K562 (cell line): ENCODE measurements around the gene P2RX2. TPM values are rescaled to one million over a fixed set of nuclear protein-coding genes. Genes with fewer than 3 reads are reported as not detected.
A peak's percentile ranks its signal among the peaks of the same experiment; 100 is the strongest.

Experiments used
- ATAC-seq: fragments of 200-7000 bp; cut with Tn5 transposase; 3 replicates; pipeline ENCODE4 v1.9.1; 2020; ENCODE audit warnings: moderate library complexity
- BruUV-seq: library from RNA; stranded (reverse); fragments of 400-500 nt; replicated peaks from 2 replicates; lab custom pipeline; 2021; lab: Mats Ljungman, UMichigan
- CTCF ChIA-PET: fragments of 300-600 bp; formaldehyde crosslinking; extraction: SDS; loops from one replicate; lab custom pipeline; 2021; ENCODE audit warnings: low intra/inter-chr PET ratio; lab: Yijun Ruan, JAX
- POLR2A ChIA-PET: fragments of 300-600, 350-650 bp; sonication (Branson Sonifier 250); formaldehyde crosslinking; extraction: SDS; loops from one replicate; lab custom pipeline; 2021; ENCODE audit warnings: antibody characterized with exemption, inconsistent platforms; lab: Yijun Ruan, JAX
- DNase-seq, 4 experiments: peaks; one replicate each; pipeline versions ENCODE4 v3.0.0 to v3.0.0-alpha.2; 2011 to 2018; ENCODE audit warnings: low spot score in 3 of 4, mixed read lengths in 3 of 4; ENCODE audit errors: extremely low read depth in 1 of 4
- FAIRE-seq: peaks from 2 replicates; lab custom pipeline; 2011; peaks lifted over from hg19 to GRCh38; lab: Jason Lieb, UNC
- H2AFZ ChIP-seq: 2 replicates; pipeline ENCODE4 v1.6.0; 2011; ENCODE audit warnings: low read depth, low read length, control low read depth, inconsistent platforms
- H3K27ac ChIP-seq: fragments of 200-600 bp; 3 replicates; pipeline ENCODE4 v1.8.0; 2011; ENCODE audit warnings: low read depth, mild to moderate bottlenecking, control low read depth, inconsistent platforms, low read length, moderate library complexity, mixed read lengths; ENCODE audit errors: extremely low read depth
- H3K27me3 ChIP-seq, 2 experiments: fragments of 300-600 bp in 1 of 2; 2 replicates in 1 of 2; 3 replicates in 1 of 2; pipeline versions ENCODE4 v1.6.0 to v1.8.0; 2011; ENCODE audit warnings: inconsistent platforms in 2 of 2, low read length in 2 of 2, mild to moderate bottlenecking in 1 of 2, mixed read lengths in 1 of 2, moderate library complexity in 1 of 2; ENCODE audit not compliant: control insufficient read depth in 2 of 2, insufficient read depth in 2 of 2
- H3K36me3 ChIP-seq: fragments of 300-600 bp; 3 replicates; pipeline ENCODE4 v1.8.0; 2011; ENCODE audit warnings: mild to moderate bottlenecking, low read length, inconsistent platforms; ENCODE audit not compliant: control insufficient read depth, insufficient read depth
- H3K4me1 ChIP-seq, 2 experiments: fragments of 200-600 bp in 1 of 2; replicated peaks in 1 of 2; 2 replicates in 1 of 2; 3 replicates in 1 of 2; pipeline versions ENCODE4 v1.5.1 to v1.8.0; 2011; ENCODE audit warnings: inconsistent platforms in 2 of 2, low read length in 2 of 2, mild to moderate bottlenecking in 1 of 2, mixed read lengths in 1 of 2, moderate library complexity in 1 of 2; ENCODE audit not compliant: control insufficient read depth in 2 of 2, insufficient read depth in 2 of 2
- H3K4me2 ChIP-seq: 2 replicates; pipeline ENCODE4 v1.6.1; 2011; ENCODE audit warnings: low read length, control low read depth, inconsistent platforms, mixed read lengths; ENCODE audit not compliant: insufficient read depth
- H3K4me3 ChIP-seq: fragments of 200-600 bp; sonication (generic), shearing (Covaris generic); 2 replicates; pipeline ENCODE4 v1.5.1; 2016; ENCODE audit warnings: control low read depth, inconsistent platforms
- H3K79me2 ChIP-seq: fragments of 200-600 bp; 3 replicates; pipeline ENCODE4 v1.8.0; 2011; ENCODE audit warnings: low read length, inconsistent platforms; ENCODE audit not compliant: control insufficient read depth, insufficient read depth
- H3K9ac ChIP-seq, 2 experiments: 2 replicates each; pipeline versions ENCODE4 v1.6.0 to v1.6.1; 2011; ENCODE audit warnings: low read depth in 2 of 2, low read length in 2 of 2, control low read depth in 1 of 2, inconsistent platforms in 1 of 2, mild to moderate bottlenecking in 1 of 2, mixed read lengths in 1 of 2; ENCODE audit not compliant: insufficient read depth in 1 of 2
- H3K9me1 ChIP-seq: one replicate; pipeline ENCODE4 v1.6.0; 2011; ENCODE audit warnings: inconsistent platforms, mild to moderate bottlenecking, low read length, moderate library complexity; ENCODE audit not compliant: control insufficient read depth, insufficient read depth
- H3K9me3 ChIP-seq: replicated peaks from 2 replicates; pipeline ENCODE4 v1.5.1; 2011; ENCODE audit warnings: low read depth, low read length, inconsistent platforms; ENCODE audit not compliant: control insufficient read depth, insufficient read depth
- H4K20me1 ChIP-seq: replicated peaks from 2 replicates; pipeline ENCODE4 v1.6.1; 2011; ENCODE audit warnings: low read length, inconsistent platforms, mixed read lengths; ENCODE audit not compliant: control insufficient read depth, insufficient read depth
- ASH1L ChIP-seq: fragments of 450-650 bp; IDR thresholded peaks from 2 replicates; pipeline ENCODE4 v1.6.1; 2018; ENCODE audit warnings: borderline replicate concordance, mild to moderate bottlenecking, low read depth; ENCODE audit not compliant: partially characterized antibody
- ATF7 ChIP-seq: fragments of 450-650 bp; IDR thresholded peaks from 2 replicates; pipeline ENCODE4 v1.7.1; 2014; ENCODE audit warnings: mild to moderate bottlenecking, moderate library complexity
- BHLHE40 ChIP-seq: IDR thresholded peaks from 2 replicates; pipeline ENCODE4 v1.6.1; 2011; ENCODE audit warnings: low read length, improper control_type of control experiment
- CBFB ChIP-seq: sonication (generic); formaldehyde crosslinking; IDR thresholded peaks from 2 replicates; pipeline ENCODE4 v1.4.0; 2020; ENCODE audit warnings: mild to moderate bottlenecking, missing genetic modification reagents
- CCNT2 ChIP-seq: IDR thresholded peaks from 2 replicates; pipeline ENCODE4 v1.6.1; 2011; ENCODE audit warnings: borderline replicate concordance, low read depth, mild to moderate bottlenecking, moderate library complexity, mixed read lengths, low read length; ENCODE audit not compliant: insufficient read length; ENCODE audit errors: extremely low read depth
- E2F6 ChIP-seq, 2 experiments: IDR thresholded peaks; 2 replicates each; pipeline ENCODE4 v1.6.1; 2011; ENCODE audit warnings: borderline replicate concordance in 1 of 2, control low read depth in 1 of 2, low read depth in 1 of 2, low read length in 1 of 2, mild to moderate bottlenecking in 1 of 2, mixed read lengths in 1 of 2, moderate library complexity in 1 of 2; ENCODE audit not compliant: insufficient read depth in 1 of 2, insufficient read length in 1 of 2, poor library complexity in 1 of 2, severe bottlenecking in 1 of 2; ENCODE audit errors: extremely low read depth in 1 of 2
- HDAC1 ChIP-seq, 2 experiments: fragments of 450-650 bp; IDR thresholded peaks; 2 replicates each; pipeline ENCODE4 v1.6.1; 2016 to 2017; ENCODE audit warnings: inconsistent platforms in 1 of 2, mild to moderate bottlenecking in 1 of 2, moderate library complexity in 1 of 2
- MAZ ChIP-seq, 2 experiments: fragments of 450-650 bp in 1 of 2; sonication (generic) in 1 of 2; formaldehyde crosslinking; IDR thresholded peaks in 1 of 2; conservative IDR thresholded peaks in 1 of 2; 2 replicates each; pipeline versions ENCODE4 v1.4.0 to v1.5.0; 2020; ENCODE audit warnings: mild to moderate bottlenecking in 1 of 2, missing genetic modification reagents in 1 of 2
- MYC ChIP-seq, 2 experiments: fragments of 250-450 bp in 1 of 2; sonication (Bioruptor Pico) in 1 of 2; IDR thresholded peaks; 2 replicates each; pipeline versions ENCODE4 v1.5.1 to v1.6.1; 2012 to 2021; ENCODE audit warnings: low read depth in 2 of 2, borderline replicate concordance in 1 of 2, improper control_type of control experiment in 1 of 2, low read length in 1 of 2, mild to moderate bottlenecking in 1 of 2, moderate library complexity in 1 of 2
- NBN ChIP-seq: fragments of 450-650 bp; IDR thresholded peaks from 2 replicates; pipeline ENCODE4 v1.6.1; 2016; ENCODE audit warnings: low read depth, mild to moderate bottlenecking
- NRF1 ChIP-seq, 2 experiments: fragments of 450-650 bp; IDR thresholded peaks in 1 of 2; conservative IDR thresholded peaks in 1 of 2; 2 replicates each; pipeline ENCODE4 v1.6.1; 2014; ENCODE audit warnings: mild to moderate bottlenecking in 2 of 2
- SP1 ChIP-seq: sonication (generic); formaldehyde crosslinking; IDR thresholded peaks from 2 replicates; pipeline ENCODE4 v1.8.1; 2022; ENCODE audit warnings: mild to moderate bottlenecking, missing genetic modification reagents
- TAF1 ChIP-seq: IDR thresholded peaks from 2 replicates; pipeline ENCODE4 v1.6.1; 2011; ENCODE audit warnings: mild to moderate bottlenecking, low read length, moderate library complexity; ENCODE audit not compliant: insufficient read depth, control insufficient read depth, severe bottlenecking; ENCODE audit errors: extremely low read depth
- ZNF124 ChIP-seq: sonication (generic); formaldehyde crosslinking; IDR thresholded peaks from 2 replicates; pipeline ENCODE4 v1.8.1; 2022; ENCODE audit warnings: missing genetic modification reagents
- ZNF3 ChIP-seq: fragments of 250-450 bp; sonication (Bioruptor Pico); IDR thresholded peaks from 2 replicates; pipeline ENCODE4 v1.5.0; 2021; ENCODE audit warnings: mild to moderate bottlenecking, moderate library complexity
- WGBS: fragments of 100-300 bp; shearing (Covaris generic); methylation state at CpG from one replicate; pipeline ENCODE4 v1.1.6; 2016; ENCODE audit warnings: low coverage, mixed read lengths; ENCODE audit not compliant: insufficient coverage; ENCODE audit errors: missing lambda C conversion rate; 5-methylcytosine and 5-hydroxymethylcytosine counted together
- in situ Hi-C: fragments of 300-500 bp; cut with MboI; formaldehyde crosslinking; loops from 4 replicates; pipeline ENCODE4 v1.15.0; 2018; ENCODE audit warnings: inconsistent platforms, mixed read lengths
- intact Hi-C: fragments of 100-400 bp; cut with micrococcal nuclease; formaldehyde crosslinking; loops from 2 replicates; pipeline ENCODE4 v1.14.2; 2022
- polyA plus RNA-seq, 8 experiments: library from polyadenylated mRNA; depleted of rRNA in 4 of 8; stranded (reverse) in 5 of 8; unstranded in 3 of 8; fragments of >200 nt; fragmentation: Nextera tagmentation in 2 of 8; fragmentation: Illumina TruSeq in 1 of 8; extraction: Ambion mirVana in 2 of 8; extraction: Trizol in 1 of 8; gene quantifications; 2 replicates each; pipeline versions ENCODE4 v1.2.1 to v1.2.3, GENCODE V29; 2011 to 2014; ENCODE audit warnings: inconsistent platforms in 1 of 8, missing spikeins in 1 of 8
- total RNA-seq, 7 experiments: library from RNA; depleted of rRNA in 6 of 7; stranded (reverse); fragments of >200 nt in 6 of 7; fragmentation: Illumina TruSeq in 2 of 7; extraction: Trizol in 2 of 7; gene quantifications; 2 replicates each; pipeline versions ENCODE4 v1.2.1 to v1.2.3, GENCODE V29; 2011 to 2021; ENCODE audit warnings: low replicate concordance in 1 of 7
- TF ChIP-seq, protein P1 (sequence below): fragments of 450-650 bp; IDR thresholded peaks from 2 replicates; pipeline ENCODE4 v1.6.1; 2016; ENCODE audit warnings: antibody characterized with exemption

Gene P2RX2
- total and polyA plus RNA-seq, 9 of the 15 experiments (the other 6 are each of a cell fraction or from before 2014, with no cell fraction given) = not detected

GRCh38 chr12:132600048-132601032, 18.2 kb upstream of the P2RX2 start:
- ChIA-PET CTCF (interaction anchor here (1.8 kb wide), 1 partner anchor 14 kb away, joined by 9 read pairs; no protein-coding TSS in a partner anchor), POLR2A (interaction anchor here (1.0 kb wide), 1 partner anchor 9 kb away, joined by 3 read pairs; no protein-coding TSS in a partner anchor)
- in situ Hi-C loops = loop anchor here (5.0 kb wide), 1 partner anchor 183 kb away; no protein-coding TSS in a partner anchor
- no peaks in the 10 kb centered on the region for H4K20me1 ChIP-seq
- peak overlapping the region; percentile 77 for H3K4me2 ChIP-seq
- H3K27ac ChIP-seq = no peak overlapping the region
- H3K4me1 ChIP-seq = peaks cover 7 to 67% of the 10 kb centered on the region in 2 experiments; a peak in 4 of 5 replicates
- no peaks in the 10 kb centered on the region for H3K9me1 ChIP-seq
- BruUV-seq = no TSS peak
- H3K36me3 ChIP-seq = no peaks in the 10 kb centered on the region
- H3K79me2 ChIP-seq = no peaks in the 10 kb centered on the region
- peak; percentile 96 for ATAC-seq
- peak overlapping the region; percentile 36 for H3K4me3 ChIP-seq
- H3K27me3 ChIP-seq = peaks cover 29 to 51% of the 10 kb centered on the region in 2 experiments
- 21% methylated on average over 40 of the region's 45 CpGs for WGBS
- DNase-seq = peak; percentile 73 to 83 (median 79)
- no peaks in the 10 kb centered on the region for H3K9me3 ChIP-seq
- H3K9ac ChIP-seq = peak overlapping the region; percentile 62 to 84
- intact Hi-C loops = loop anchor here (1.0 kb wide), 1 partner anchor 15 kb away; no protein-coding TSS in a partner anchor
- FAIRE-seq = peak; percentile 90
- peak overlapping the region; percentile 92 for H2AFZ ChIP-seq
- TF ChIP-seq CCNT2 = no peak
- TF ChIP-seq BHLHE40 = no peak
- peak; percentile 23 for TF ChIP-seq TAF1
- no peak for TF ChIP-seq ZNF3 (CRISPR knock-in tag)
- peak; percentile 45 to 86 for TF ChIP-seq E2F6 (IDR thresholded peaks at IDR 0.05; ENCODE audit: borderline replicate concordance in 1 of 2, extremely low read depth in 1 of 2, insufficient read depth in 1 of 2, insufficient read length in 1 of 2, low read depth in 1 of 2, low read length in 1 of 2, poor library complexity in 1 of 2, severe bottlenecking in 1 of 2)
- peak; percentile 42 to 51 for TF ChIP-seq NRF1 (conservative IDR thresholded peaks at IDR 0.05 in 1 of 2, IDR thresholded peaks at IDR 0.05 in 1 of 2)
- no peak for TF ChIP-seq NBN
- TF ChIP-seq MAZ (CRISPR knock-in tag; conservative IDR thresholded peaks at IDR 0.05 in 1 of 2, IDR thresholded peaks at IDR 0.05 in 1 of 2) = peak in 1 of 2 experiments; percentile 64; a peak in 1 of 4 replicates
- TF ChIP-seq ATF7 = peak; percentile 19; the same call in 1 of the 2 replicates
- peak in 1 of 2 experiments; percentile 40; a peak in 1 of 4 replicates for TF ChIP-seq HDAC1 (IDR thresholded peaks at IDR 0.05)
- TF ChIP-seq ZNF124 (CRISPR knock-in tag) = no peak
- TF ChIP-seq ASH1L = no peak
- no peak for TF ChIP-seq CBFB (CRISPR knock-in tag)
- peak; percentile 34; the same call in 1 of the 2 replicates for TF ChIP-seq MYC (IDR thresholded peaks at IDR 0.05; ENCODE audit: low read depth, low read length)
- no peak for TF ChIP-seq MYC (CRISPR knock-in tag; IDR thresholded peaks at IDR 0.05; ENCODE audit: borderline replicate concordance, low read depth)
- TF ChIP-seq SP1 (CRISPR knock-in tag) = 0 out of 2 replicates have a peak, but pooled peaks have one; percentile 29
- TF ChIP-seq, protein P1, sequence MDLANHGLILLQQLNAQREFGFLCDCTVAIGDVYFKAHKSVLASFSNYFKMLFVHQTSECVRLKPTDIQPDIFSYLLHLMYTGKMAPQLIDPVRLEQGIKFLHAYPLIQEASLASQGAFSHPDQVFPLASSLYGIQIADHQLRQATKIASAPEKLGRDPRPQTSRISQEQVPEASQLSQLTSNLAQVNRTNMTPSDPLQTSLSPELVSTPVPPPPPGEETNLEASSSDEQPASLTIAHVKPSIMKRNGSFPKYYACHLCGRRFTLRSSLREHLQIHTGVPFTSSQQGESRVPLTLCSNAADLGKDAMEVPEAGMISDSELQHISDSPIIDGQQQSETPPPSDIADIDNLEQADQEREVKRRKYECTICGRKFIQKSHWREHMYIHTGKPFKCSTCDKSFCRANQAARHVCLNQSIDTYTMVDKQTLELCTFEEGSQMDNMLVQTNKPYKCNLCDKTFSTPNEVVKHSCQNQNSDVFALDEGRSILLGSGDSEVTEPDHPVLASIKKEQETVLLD = 0 out of 2 replicates have a peak, but pooled peaks have one; percentile 31
